Measurements from ENCODE around the gene ZNF256. TPM values are rescaled to one million over a fixed set of nuclear protein-coding genes. Genes with fewer than 3 reads are reported as not detected.

ZNF256 gene
- total and polyA plus RNA-seq, 2 donors (not counting 1 experiment from before 2014, with no cell fraction given): 3.7 to 6.3 TPM

- Histone ChIP-seq H3K9ac (ENCODE audit: insufficient read depth, low read length) (peak overlapping the region; percentile 86), H3K4me1 (ENCODE audit: control insufficient read depth, extremely low read depth, insufficient read depth, low read length) (no peaks in the 10 kb centered on the region), H4K20me1 (ENCODE audit: control insufficient read depth, extremely low read depth, insufficient read depth, low read length) (no peaks in the 10 kb centered on the region), H3K4me2 (ENCODE audit: extremely low read depth, insufficient read depth, low read length) (peak overlapping the region; percentile 93), H3K9me3 (ENCODE audit: control insufficient read depth, insufficient read depth, low read depth, low read length) (no peaks in the 10 kb centered on the region), H3K27me3 (ENCODE audit: control insufficient read depth, insufficient read depth, low read length) (no peaks in the 10 kb centered on the region), H3K79me2 (ENCODE audit: control insufficient read depth, insufficient read depth, low read length) (peaks cover 23% of the 10 kb centered on the region), H3K36me3 (ENCODE audit: control insufficient read depth, insufficient read depth, low read length) (no peaks in the 10 kb centered on the region), H2AFZ (ENCODE audit: low read length) (peak overlapping the region; percentile 84), H3K4me3 (replicated peaks in 1 of 4; ENCODE audit: control extremely low read depth in 1 of 4, insufficient read depth in 1 of 4, low read depth in 3 of 4, low read length in 4 of 4) (peak overlapping the region; percentile 88 to 90 (median 88)), H3K27ac (ENCODE audit: insufficient read depth, low read length) (peak overlapping the region; percentile 84)
- DNase-seq (ENCODE audit: low read depth in 2 of 2): no peak
- TF ChIP-seq EZH2 (IDR thresholded peaks at IDR 0.05; ENCODE audit: low read length, missing control alignments): no peak
- TF ChIP-seq, protein P1, sequence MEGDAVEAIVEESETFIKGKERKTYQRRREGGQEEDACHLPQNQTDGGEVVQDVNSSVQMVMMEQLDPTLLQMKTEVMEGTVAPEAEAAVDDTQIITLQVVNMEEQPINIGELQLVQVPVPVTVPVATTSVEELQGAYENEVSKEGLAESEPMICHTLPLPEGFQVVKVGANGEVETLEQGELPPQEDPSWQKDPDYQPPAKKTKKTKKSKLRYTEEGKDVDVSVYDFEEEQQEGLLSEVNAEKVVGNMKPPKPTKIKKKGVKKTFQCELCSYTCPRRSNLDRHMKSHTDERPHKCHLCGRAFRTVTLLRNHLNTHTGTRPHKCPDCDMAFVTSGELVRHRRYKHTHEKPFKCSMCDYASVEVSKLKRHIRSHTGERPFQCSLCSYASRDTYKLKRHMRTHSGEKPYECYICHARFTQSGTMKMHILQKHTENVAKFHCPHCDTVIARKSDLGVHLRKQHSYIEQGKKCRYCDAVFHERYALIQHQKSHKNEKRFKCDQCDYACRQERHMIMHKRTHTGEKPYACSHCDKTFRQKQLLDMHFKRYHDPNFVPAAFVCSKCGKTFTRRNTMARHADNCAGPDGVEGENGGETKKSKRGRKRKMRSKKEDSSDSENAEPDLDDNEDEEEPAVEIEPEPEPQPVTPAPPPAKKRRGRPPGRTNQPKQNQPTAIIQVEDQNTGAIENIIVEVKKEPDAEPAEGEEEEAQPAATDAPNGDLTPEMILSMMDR (conservative IDR thresholded peaks at IDR 0.05 in 1 of 2, IDR thresholded peaks at IDR 0.05 in 1 of 2; ENCODE audit: low read depth in 1 of 2, low read length in 2 of 2): no peak
Observed at GRCh38 chr19:57947088-57947418, 453 bp downstream of the ZNF256 start.

- no peak for DNase-seq (ENCODE audit: low read depth in 2 of 2)
- peak overlapping the region; percentile 88 to 90 (median 88) for H3K4me3 ChIP-seq (replicated peaks in 1 of 4; ENCODE audit: control extremely low read depth in 1 of 4, insufficient read depth in 1 of 4, low read depth in 3 of 4, low read length in 4 of 4)
- H3K9me3 ChIP-seq (ENCODE audit: control insufficient read depth, insufficient read depth, low read depth, low read length): peaks cover 2% of the 10 kb centered on the region
- H3K27ac ChIP-seq (ENCODE audit: insufficient read depth, low read length): no peak overlapping the region
- peak overlapping the region; percentile 93 for H3K4me2 ChIP-seq (ENCODE audit: extremely low read depth, insufficient read depth, low read length)
- peaks cover 23% of the 10 kb centered on the region for H3K79me2 ChIP-seq (ENCODE audit: control insufficient read depth, insufficient read depth, low read length)
- H3K36me3 ChIP-seq (ENCODE audit: control insufficient read depth, insufficient read depth, low read length): no peaks in the 10 kb centered on the region
- H3K27me3 ChIP-seq (ENCODE audit: control insufficient read depth, insufficient read depth, low read length): no peaks in the 10 kb centered on the region
- H2AFZ ChIP-seq (ENCODE audit: low read length): no peak overlapping the region
- H3K9ac ChIP-seq (ENCODE audit: insufficient read depth, low read length): no peak overlapping the region
- no peaks in the 10 kb centered on the region for H3K4me1 ChIP-seq (ENCODE audit: control insufficient read depth, extremely low read depth, insufficient read depth, low read length)
- H4K20me1 ChIP-seq (ENCODE audit: control insufficient read depth, extremely low read depth, insufficient read depth, low read length): no peaks in the 10 kb centered on the region
- no peak for TF ChIP-seq EZH2 (IDR thresholded peaks at IDR 0.05; ENCODE audit: low read length, missing control alignments)
- TF ChIP-seq, protein P1 (conservative IDR thresholded peaks at IDR 0.05 in 1 of 2, IDR thresholded peaks at IDR 0.05 in 1 of 2; ENCODE audit: low read depth in 1 of 2, low read length in 2 of 2): no peak
Observed at GRCh38 chr19:57946316-57946715, 1.2 kb downstream of the ZNF256 start.

GRCh38 chr19:57941593-57941992 is 5.9 kb downstream of the ZNF256 start:
- no peak overlapping the region for H3K4me2 ChIP-seq (ENCODE audit: extremely low read depth, insufficient read depth, low read length)
- H3K36me3 ChIP-seq (ENCODE audit: control insufficient read depth, insufficient read depth, low read length): no peaks in the 10 kb centered on the region
- no peaks in the 10 kb centered on the region for H3K4me1 ChIP-seq (ENCODE audit: control insufficient read depth, extremely low read depth, insufficient read depth, low read length)
- H3K9me3 ChIP-seq (ENCODE audit: control insufficient read depth, insufficient read depth, low read depth, low read length): peaks cover 2% of the 10 kb centered on the region
- H3K79me2 ChIP-seq (ENCODE audit: control insufficient read depth, insufficient read depth, low read length): peaks cover 16% of the 10 kb centered on the region
- H3K4me3 ChIP-seq (replicated peaks in 1 of 4; ENCODE audit: control extremely low read depth in 1 of 4, insufficient read depth in 1 of 4, low read depth in 3 of 4, low read length in 4 of 4): no peak overlapping the region
- DNase-seq (ENCODE audit: low read depth in 2 of 2): no peak
- no peak overlapping the region for H3K27ac ChIP-seq (ENCODE audit: insufficient read depth, low read length)
- H2AFZ ChIP-seq (ENCODE audit: low read length): no peak overlapping the region
- H3K9ac ChIP-seq (ENCODE audit: insufficient read depth, low read length): no peak overlapping the region
- TF ChIP-seq, protein P1 (conservative IDR thresholded peaks at IDR 0.05 in 1 of 2, IDR thresholded peaks at IDR 0.05 in 1 of 2; ENCODE audit: low read depth in 1 of 2, low read length in 2 of 2): no peak
- no peaks in the 10 kb centered on the region for H4K20me1 ChIP-seq (ENCODE audit: control insufficient read depth, extremely low read depth, insufficient read depth, low read length)
- no peaks in the 10 kb centered on the region for H3K27me3 ChIP-seq (ENCODE audit: control insufficient read depth, insufficient read depth, low read length)
